Measurements from ENCODE around the gene C1QTNF5. TPM values are rescaled to one million over a fixed set of nuclear protein-coding genes. Genes with fewer than 3 reads are reported as not detected.

Gene C1QTNF5
- total RNA-seq, 1 donor from 2014 or later = not detected

GRCh38 chr11:119368121-119369034, 27.7 kb upstream of the C1QTNF5 start:
- H3K9me3 Mint-ChIP-seq = no peaks in the 10 kb centered on the region
- no peak overlapping the region for H3K27ac Mint-ChIP-seq
- intact Hi-C loops (cut with micrococcal nuclease) = no loop called here
- H3K4me3 Mint-ChIP-seq = no peak overlapping the region
- TF ChIP-seq CTCF (IDR thresholded peaks at IDR 0.05) = no peak
- no peak for ATAC-seq (ENCODE audit: low read depth)
- CTCF ChIA-PET = interaction anchor here (0.9 kb wide), 1 partner anchor 12 kb away, joined by 4 read pairs; no protein-coding TSS in a partner anchor
- POLR2A ChIA-PET = no interaction called here
- peaks cover 40% of the 10 kb centered on the region for H3K27me3 Mint-ChIP-seq
- DNase-seq = no peak
- H3K36me3 Mint-ChIP-seq (ENCODE audit: low read depth) = no peaks in the 10 kb centered on the region
- peaks cover 6% of the 10 kb centered on the region for H3K4me1 Mint-ChIP-seq

- intact Hi-C loops (cut with micrococcal nuclease) = no loop called here
- TF ChIP-seq CTCF (IDR thresholded peaks at IDR 0.05) = no peak
- Mint-ChIP-seq H3K4me1 (peaks cover 9% of the 10 kb centered on the region), H3K27ac (no peak overlapping the region), H3K4me3 (no peak overlapping the region), H3K27me3 (peaks cover 42% of the 10 kb centered on the region), H3K9me3 (no peaks in the 10 kb centered on the region), H3K36me3 (ENCODE audit: low read depth) (no peaks in the 10 kb centered on the region)
- ATAC-seq (ENCODE audit: low read depth) (no peak), DNase-seq (no peak)
- ChIA-PET CTCF (interaction anchor here (0.7 kb wide), 1 partner anchor 402 kb away, joined by 3 read pairs; no protein-coding TSS in a partner anchor), POLR2A (no interaction called here)
These were observed 27.0 kb upstream of the C1QTNF5 start for GRCh38 chr11:119367661-119368120.

DNA sequence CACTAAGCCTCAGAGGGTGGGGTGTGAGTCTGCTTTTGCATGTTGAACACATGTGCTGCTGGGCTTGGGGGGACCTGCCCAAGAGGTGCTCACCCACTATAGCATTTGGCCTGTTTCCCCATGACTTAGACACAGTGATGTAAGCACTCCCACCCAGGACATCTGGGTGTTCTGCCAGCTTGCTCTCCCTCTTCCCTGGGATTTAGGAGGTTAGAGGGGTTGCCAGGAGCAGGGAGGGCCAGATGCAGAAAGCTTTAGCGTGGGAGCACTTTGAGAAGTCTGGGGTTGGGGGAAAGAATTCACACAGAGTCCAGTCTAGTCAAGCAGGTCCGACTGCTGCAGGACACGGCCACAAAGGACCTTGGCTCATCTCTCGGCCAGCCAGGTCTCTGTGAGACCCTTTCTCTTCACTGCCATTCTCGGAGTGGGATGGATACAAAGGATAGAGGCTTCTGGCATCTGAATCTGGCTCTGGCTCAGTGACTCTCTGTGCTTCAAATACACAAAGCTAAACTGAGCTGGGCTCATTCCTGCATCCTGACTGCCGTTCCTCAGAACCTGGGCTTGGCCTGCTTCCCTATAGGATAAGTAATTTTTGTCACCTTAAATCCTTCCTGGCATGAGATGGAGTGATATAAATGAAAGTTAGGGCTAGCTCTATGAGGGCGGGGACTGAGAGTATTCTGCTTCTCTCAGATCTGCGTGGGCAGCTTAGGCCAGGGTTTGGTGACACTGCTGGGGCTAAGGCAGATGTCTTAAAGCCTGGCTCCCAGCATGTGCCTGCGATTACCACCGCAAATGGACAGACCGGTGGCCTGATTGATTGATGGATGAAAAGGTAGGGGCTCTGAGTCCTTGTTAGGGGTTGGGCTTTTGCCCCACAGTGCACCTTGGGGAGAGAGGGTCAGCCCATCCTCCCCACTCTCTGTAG, 26.3 kb upstream of the C1QTNF5 start:
- intact Hi-C loops (cut with micrococcal nuclease) = no loop called here
- no peaks in the 10 kb centered on the region for H3K36me3 Mint-ChIP-seq (ENCODE audit: low read depth)
- peaks cover 46% of the 10 kb centered on the region for H3K27me3 Mint-ChIP-seq
- POLR2A ChIA-PET = no interaction called here
- H3K4me1 Mint-ChIP-seq = peaks cover 9% of the 10 kb centered on the region
- no peak overlapping the region for H3K27ac Mint-ChIP-seq
- no peak for TF ChIP-seq CTCF (IDR thresholded peaks at IDR 0.05)
- CTCF ChIA-PET = interaction anchor here (0.7 kb wide), 1 partner anchor 401 kb away, joined by 3 read pairs; no protein-coding TSS in a partner anchor
- no peak overlapping the region for H3K4me3 Mint-ChIP-seq
- no peak for DNase-seq
- ATAC-seq (ENCODE audit: low read depth) = no peak
- H3K9me3 Mint-ChIP-seq = no peaks in the 10 kb centered on the region

GRCh38 chr11:119365071-119365591, 24.4 kb upstream of the C1QTNF5 start:
- ATAC-seq (ENCODE audit: low read depth) = no peak
- no peak overlapping the region for H3K4me3 Mint-ChIP-seq
- peaks cover 9% of the 10 kb centered on the region for H3K4me1 Mint-ChIP-seq
- no peaks in the 10 kb centered on the region for H3K36me3 Mint-ChIP-seq (ENCODE audit: low read depth)
- POLR2A ChIA-PET = interaction anchor here (0.6 kb wide), 1 partner anchor 15 kb away, joined by 3 read pairs; no protein-coding TSS in a partner anchor
- H3K27me3 Mint-ChIP-seq = peaks cover 43% of the 10 kb centered on the region
- no peak overlapping the region for H3K27ac Mint-ChIP-seq
- CTCF ChIA-PET = interaction anchor here (0.6 to 1.2 kb wide), 3 partner anchors 14 to 110 kb away, joined by 3 read pairs; no protein-coding TSS in a partner anchor
- intact Hi-C loops (cut with micrococcal nuclease) = no loop called here
- no peaks in the 10 kb centered on the region for H3K9me3 Mint-ChIP-seq
- DNase-seq = no peak
- no peak for TF ChIP-seq CTCF (IDR thresholded peaks at IDR 0.05)

Measured in activated B cell treated with CpG ODN at 0.5 μM for 24 hours (primary cell).